ENCODE results near the gene MAMDC2.

- TF ChIP-seq, protein P1, sequence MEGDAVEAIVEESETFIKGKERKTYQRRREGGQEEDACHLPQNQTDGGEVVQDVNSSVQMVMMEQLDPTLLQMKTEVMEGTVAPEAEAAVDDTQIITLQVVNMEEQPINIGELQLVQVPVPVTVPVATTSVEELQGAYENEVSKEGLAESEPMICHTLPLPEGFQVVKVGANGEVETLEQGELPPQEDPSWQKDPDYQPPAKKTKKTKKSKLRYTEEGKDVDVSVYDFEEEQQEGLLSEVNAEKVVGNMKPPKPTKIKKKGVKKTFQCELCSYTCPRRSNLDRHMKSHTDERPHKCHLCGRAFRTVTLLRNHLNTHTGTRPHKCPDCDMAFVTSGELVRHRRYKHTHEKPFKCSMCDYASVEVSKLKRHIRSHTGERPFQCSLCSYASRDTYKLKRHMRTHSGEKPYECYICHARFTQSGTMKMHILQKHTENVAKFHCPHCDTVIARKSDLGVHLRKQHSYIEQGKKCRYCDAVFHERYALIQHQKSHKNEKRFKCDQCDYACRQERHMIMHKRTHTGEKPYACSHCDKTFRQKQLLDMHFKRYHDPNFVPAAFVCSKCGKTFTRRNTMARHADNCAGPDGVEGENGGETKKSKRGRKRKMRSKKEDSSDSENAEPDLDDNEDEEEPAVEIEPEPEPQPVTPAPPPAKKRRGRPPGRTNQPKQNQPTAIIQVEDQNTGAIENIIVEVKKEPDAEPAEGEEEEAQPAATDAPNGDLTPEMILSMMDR (conservative IDR thresholded peaks at IDR 0.05; ENCODE audit: low read depth, low read length), result no peak
- TF ChIP-seq RAD21 (IDR thresholded peaks at IDR 0.05; ENCODE audit: low read length) (no peak), POLR2A (IDR thresholded peaks at IDR 0.05; ENCODE audit: low read depth, low read length) (no peak), MAFK (IDR thresholded peaks at IDR 0.05; ENCODE audit: low read depth, low read length) (no peak), RCOR1 (IDR thresholded peaks at IDR 0.05; ENCODE audit: insufficient replicate concordance, low read length) (no peak), NFE2L2 (IDR thresholded peaks at IDR 0.05; ENCODE audit: low read depth, low read length) (no peak), MAZ (IDR thresholded peaks at IDR 0.05; ENCODE audit: borderline replicate concordance, low read depth, low read length) (no peak), CEBPB (IDR thresholded peaks at IDR 0.05; ENCODE audit: low read depth, low read length) (no peak), SMC3 (IDR thresholded peaks at IDR 0.05; ENCODE audit: low read depth, low read length) (no peak)
- TF ChIP-seq, protein P2, sequence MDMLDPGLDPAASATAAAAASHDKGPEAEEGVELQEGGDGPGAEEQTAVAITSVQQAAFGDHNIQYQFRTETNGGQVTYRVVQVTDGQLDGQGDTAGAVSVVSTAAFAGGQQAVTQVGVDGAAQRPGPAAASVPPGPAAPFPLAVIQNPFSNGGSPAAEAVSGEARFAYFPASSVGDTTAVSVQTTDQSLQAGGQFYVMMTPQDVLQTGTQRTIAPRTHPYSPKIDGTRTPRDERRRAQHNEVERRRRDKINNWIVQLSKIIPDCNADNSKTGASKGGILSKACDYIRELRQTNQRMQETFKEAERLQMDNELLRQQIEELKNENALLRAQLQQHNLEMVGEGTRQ (IDR thresholded peaks at IDR 0.05; ENCODE audit: low read depth, low read length), result no peak
These were observed 74.2 kb downstream of the MAMDC2 start for GRCh38 chr9:70117835-70118319.

All from IMR-90 (cell line).